ENCODE measurements around the gene PEX14.

DNA sequence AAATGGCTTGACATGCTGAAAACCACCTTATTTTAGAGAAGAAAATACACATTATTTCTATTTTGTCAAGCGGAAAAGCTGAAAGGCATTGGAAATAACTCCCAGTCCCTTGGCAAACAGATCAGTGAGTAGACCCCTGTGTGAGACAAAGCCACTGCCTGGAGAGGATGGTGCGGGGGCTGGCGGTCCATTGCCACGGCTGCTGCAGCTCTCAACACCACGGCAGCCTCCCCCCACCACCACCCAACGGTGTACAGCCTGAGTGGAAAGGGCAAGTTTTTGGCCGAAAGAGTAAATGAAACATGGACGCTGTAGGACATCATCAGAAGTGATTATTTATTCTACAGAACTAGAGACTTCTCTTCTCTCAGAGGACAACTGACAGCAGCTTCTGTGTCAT lies 84.6 kb downstream of the PEX14 start:
- TF ChIP-seq, protein P1, sequence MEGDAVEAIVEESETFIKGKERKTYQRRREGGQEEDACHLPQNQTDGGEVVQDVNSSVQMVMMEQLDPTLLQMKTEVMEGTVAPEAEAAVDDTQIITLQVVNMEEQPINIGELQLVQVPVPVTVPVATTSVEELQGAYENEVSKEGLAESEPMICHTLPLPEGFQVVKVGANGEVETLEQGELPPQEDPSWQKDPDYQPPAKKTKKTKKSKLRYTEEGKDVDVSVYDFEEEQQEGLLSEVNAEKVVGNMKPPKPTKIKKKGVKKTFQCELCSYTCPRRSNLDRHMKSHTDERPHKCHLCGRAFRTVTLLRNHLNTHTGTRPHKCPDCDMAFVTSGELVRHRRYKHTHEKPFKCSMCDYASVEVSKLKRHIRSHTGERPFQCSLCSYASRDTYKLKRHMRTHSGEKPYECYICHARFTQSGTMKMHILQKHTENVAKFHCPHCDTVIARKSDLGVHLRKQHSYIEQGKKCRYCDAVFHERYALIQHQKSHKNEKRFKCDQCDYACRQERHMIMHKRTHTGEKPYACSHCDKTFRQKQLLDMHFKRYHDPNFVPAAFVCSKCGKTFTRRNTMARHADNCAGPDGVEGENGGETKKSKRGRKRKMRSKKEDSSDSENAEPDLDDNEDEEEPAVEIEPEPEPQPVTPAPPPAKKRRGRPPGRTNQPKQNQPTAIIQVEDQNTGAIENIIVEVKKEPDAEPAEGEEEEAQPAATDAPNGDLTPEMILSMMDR (IDR thresholded peaks at IDR 0.05; ENCODE audit: low read length): no peak
- no peak for TF ChIP-seq EZH2 (IDR thresholded peaks at IDR 0.05; ENCODE audit: borderline replicate concordance, low read length)
